Body of pancreas (tissue), 4 donors: ENCODE data around the gene ATG2A. TPM values are rescaled to one million over a fixed set of nuclear protein-coding genes. Genes with fewer than 3 reads are reported as not detected.

Experiments used
- ATAC-seq: fragments of 150-250 bp; one replicate; pipeline ENCODE4 v1.9.1; 2016
- DNase-seq, 4 donors: peaks; one replicate each; pipeline ENCODE4 v3.0.0-alpha.2; 2019
- H3K27ac ChIP-seq, 4 donors: fragments of 200-600 bp; sonication (generic); 1 replicate in 3 of 4; 2 replicates in 1 of 4; pipeline versions ENCODE4 v1.5.1 to v1.6.1; 2016 to 2019; ENCODE audit warnings: mild to moderate bottlenecking in 1 of 4, mixed read lengths in 1 of 4, moderate library complexity in 1 of 4
- H3K27me3 ChIP-seq, 2 donors: fragments of 200-600 bp; sonication (generic); one replicate each; pipeline ENCODE4 v1.6.0; 2016; ENCODE audit warnings: mild to moderate bottlenecking in 1 of 2
- H3K36me3 ChIP-seq, 2 donors: fragments of 200-600 bp; sonication (generic); replicated peaks in 1 of 2; 2 replicates each; pipeline ENCODE4 v1.5.1; 2016; ENCODE audit warnings: low read depth in 2 of 2; ENCODE audit not compliant: insufficient read depth in 1 of 2
- H3K4me1 ChIP-seq: fragments of 200-600 bp; sonication (generic); one replicate; pipeline ENCODE4 v1.6.0; 2016
- H3K4me3 ChIP-seq, 2 donors: fragments of 200-600 bp; sonication (generic); 1 replicate in 1 of 2; 2 replicates in 1 of 2; pipeline ENCODE4 v1.5.1; 2016 to 2019
- H3K9me3 ChIP-seq, 3 donors: fragments of 200-600 bp; sonication (generic); 1 replicate in 2 of 3; 2 replicates in 1 of 3; pipeline ENCODE4 v1.5.1; 2016
- CTCF ChIP-seq, 7 experiments: fragments of 450-650 bp in 4 of 7; fragments of 200-600 bp in 3 of 7; sonication (generic) in 3 of 7; IDR thresholded peaks; one replicate each; pipeline ENCODE4 v1.5.1; 2016 to 2019; ENCODE audit warnings: antibody characterized with exemption in 7 of 7
- POLR2A ChIP-seq, 3 donors: fragments of 450-650 bp; IDR thresholded peaks; one replicate each; pipeline ENCODE4 v1.6.1; 2016; ENCODE audit warnings: antibody characterized with exemption in 3 of 3, mild to moderate bottlenecking in 2 of 3
- WGBS, 2 donors: methylation state at CpG; one replicate each; pipeline ENCODE4 v1.1.5; 2017; 5-methylcytosine and 5-hydroxymethylcytosine counted together
- intact Hi-C: fragments of 100-400 bp; cut with DNase I; formaldehyde crosslinking; loops from one replicate; pipeline ENCODE4 v1.15.1; 2023
- total RNA-seq, 2 donors: library from RNA; depleted of rRNA; stranded (reverse); fragments of >200 nt; gene quantifications; one replicate each; pipeline ENCODE4 v1.1.0, GENCODE V29; 2016

ATG2A gene
- total RNA-seq, 2 donors from 2014 or later = 16.3 to 34.3 TPM

- DNase-seq = no peak
- no peak overlapping the region for H3K27ac ChIP-seq
- WGBS, 2 donors = 73 to 89% methylated on average over 5 to 18 of the region's 18 CpGs
- no peak overlapping the region for H3K4me3 ChIP-seq
- H3K36me3 ChIP-seq = peaks cover 0 to 20% of the 10 kb centered on the region in 2 donors
- H3K27me3 ChIP-seq = no peaks in the 10 kb centered on the region
- peaks cover 24% of the 10 kb centered on the region for H3K4me1 ChIP-seq
- ATAC-seq = no peak
- no peaks in the 10 kb centered on the region for H3K9me3 ChIP-seq
- intact Hi-C loops = no loop called here
- TF ChIP-seq POLR2A (IDR thresholded peaks at IDR 0.05) (no peak), CTCF (IDR thresholded peaks at IDR 0.05) (no peak)
Measured at GRCh38 chr11:64913171-64913727, 3.8 kb downstream of the ATG2A start.

DNA sequence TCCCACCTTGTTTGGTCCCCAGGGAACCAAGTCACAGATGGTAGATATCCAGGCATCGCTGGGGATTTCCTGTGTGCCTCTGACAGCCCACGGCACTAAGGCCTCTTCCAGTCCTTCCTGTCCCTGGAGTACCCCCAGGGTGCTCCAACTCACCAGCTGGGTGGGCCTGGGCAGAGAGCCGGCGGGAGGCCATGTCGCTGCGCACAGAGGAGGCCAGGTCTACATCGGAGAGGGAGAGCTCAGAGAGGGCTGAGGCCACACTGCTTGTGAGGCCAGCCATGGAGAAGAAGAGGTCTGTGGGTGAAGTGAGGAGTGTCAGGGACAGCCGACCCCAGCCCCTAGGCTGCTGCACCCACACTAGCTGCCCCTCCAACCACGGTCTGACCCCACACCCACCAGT, 5.3 kb downstream of the ATG2A start:
- peaks cover 17% of the 10 kb centered on the region for H3K4me1 ChIP-seq
- H3K9me3 ChIP-seq = no peaks in the 10 kb centered on the region
- DNase-seq = no peak
- H3K27me3 ChIP-seq = no peaks in the 10 kb centered on the region
- no peak overlapping the region for H3K27ac ChIP-seq
- no peak for TF ChIP-seq POLR2A (IDR thresholded peaks at IDR 0.05)
- TF ChIP-seq CTCF (IDR thresholded peaks at IDR 0.05) = no peak
- H3K4me3 ChIP-seq = no peak overlapping the region
- 75 to 95% methylated on average over 5 to 9 of the region's 9 CpGs for WGBS, 2 donors
- H3K36me3 ChIP-seq = peaks cover 0 to 30% of the 10 kb centered on the region in 2 donors
- no peak for ATAC-seq
- intact Hi-C loops = no loop called here

DNA sequence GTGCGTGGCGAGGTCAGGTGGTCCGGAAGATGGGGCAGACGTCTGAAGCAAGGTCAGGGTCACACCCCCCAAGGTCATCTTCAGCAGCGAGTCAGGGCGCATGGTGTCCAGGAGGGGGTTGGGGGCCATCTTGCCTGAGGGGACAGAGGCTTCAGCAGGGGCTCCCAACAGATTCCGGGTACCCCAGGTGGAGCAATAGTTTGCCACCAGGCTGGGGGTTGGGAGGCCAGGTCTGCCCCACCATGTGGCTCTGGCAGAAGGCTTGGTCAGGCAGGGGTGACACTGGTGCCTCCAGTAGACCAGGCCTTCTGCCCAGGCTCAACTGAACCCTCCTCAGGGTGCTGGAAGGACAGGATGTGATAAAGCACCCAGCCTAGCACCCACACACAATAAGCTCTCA, 5.9 kb downstream of the ATG2A start:
- H3K4me3 ChIP-seq = no peak overlapping the region
- ATAC-seq = no peak

DNA sequence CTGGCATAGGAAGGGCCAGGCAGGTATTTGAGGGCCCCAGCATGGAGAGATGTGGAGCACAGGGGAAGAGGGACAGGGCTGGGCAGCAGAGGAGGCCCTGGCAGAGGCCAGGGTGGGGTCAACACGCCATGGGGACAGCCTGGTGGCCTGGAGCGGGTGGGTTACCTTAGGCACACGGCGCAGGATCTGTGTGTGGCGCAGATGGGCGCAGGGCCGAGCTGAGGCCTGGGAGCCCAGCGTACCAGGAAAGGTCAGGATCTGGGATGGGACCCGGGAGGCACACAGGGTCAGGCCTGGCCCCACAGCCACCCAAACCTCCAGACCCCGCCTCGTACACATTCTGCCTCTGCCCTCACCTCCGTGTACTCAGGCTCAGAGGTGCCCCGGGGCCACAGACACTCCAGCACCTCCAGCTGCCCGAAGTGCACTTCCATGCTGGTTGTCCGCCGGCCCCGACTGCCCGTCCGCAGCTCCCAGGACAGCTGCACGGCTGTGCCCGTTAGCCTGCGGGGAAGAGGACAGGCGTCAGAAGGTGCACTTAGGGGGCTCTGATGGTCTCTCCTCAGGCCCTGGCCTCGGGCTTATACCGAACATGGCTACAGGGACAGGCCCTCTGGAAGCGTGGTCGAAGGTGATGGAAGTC, 6.4 kb downstream of the ATG2A start:
- H3K36me3 ChIP-seq = peaks cover 0 to 40% of the 10 kb centered on the region in 2 donors

More for the DNA sequence above, 5.9 kb downstream of the ATG2A start:
- TF ChIP-seq POLR2A (IDR thresholded peaks at IDR 0.05) (no peak), CTCF (IDR thresholded peaks at IDR 0.05) (no peak)
- Histone ChIP-seq H3K27me3 (no peaks in the 10 kb centered on the region), H3K36me3 (peaks cover 0 to 34% of the 10 kb centered on the region in 2 donors), H3K9me3 (no peaks in the 10 kb centered on the region), H3K4me1 (peaks cover 13% of the 10 kb centered on the region), H3K27ac (no peak overlapping the region)
- DNase-seq = no peak
- intact Hi-C loops = no loop called here
- 85 to 88% methylated on average over 5 to 7 of the region's 7 CpGs for WGBS, 2 donors

More for the DNA sequence above, 6.4 kb downstream of the ATG2A start:
- intact Hi-C loops = no loop called here
- ATAC-seq = no peak
- TF ChIP-seq CTCF (IDR thresholded peaks at IDR 0.05) = no peak
- no peak for TF ChIP-seq POLR2A (IDR thresholded peaks at IDR 0.05)
- DNase-seq = no peak
- Histone ChIP-seq H3K4me1 (peaks cover 8% of the 10 kb centered on the region), H3K27ac (no peak overlapping the region), H3K9me3 (no peaks in the 10 kb centered on the region), H3K4me3 (no peak overlapping the region), H3K27me3 (no peaks in the 10 kb centered on the region)
- 95 to 96% methylated on average over 7 to 27 of the region's 27 CpGs for WGBS, 2 donors
